Kidney (tissue), 14 donors: Measurements from ENCODE around the gene BTBD9. TPM values are rescaled to one million over a fixed set of nuclear protein-coding genes. Genes with fewer than 3 reads are reported as not detected.

Experiments used
- DNase-seq, 5 donors: peaks; one replicate each; pipeline ENCODE4 v3.0.0-alpha.2; 2013 to 2020
- FAIRE-seq: peaks from 2 replicates; lab custom pipeline; 2012; peaks lifted over from hg19 to GRCh38; lab: Jason Lieb, UNC
- H3K27ac ChIP-seq, 2 donors: one replicate each; pipeline ENCODE4 v1.7.0; 2013; ENCODE audit warnings: low read depth in 2 of 2, low read length in 2 of 2, inconsistent platforms in 1 of 2
- H3K27me3 ChIP-seq: one replicate; pipeline ENCODE4 v1.7.1; 2013; ENCODE audit warnings: low read length, inconsistent platforms; ENCODE audit not compliant: control insufficient read depth, insufficient read depth
- H3K36me3 ChIP-seq, 3 donors: one replicate each; pipeline versions ENCODE4 v1.7.0 to v1.7.1; 2013; ENCODE audit warnings: low read length in 3 of 3, control low read depth in 1 of 3, inconsistent platforms in 1 of 3; ENCODE audit not compliant: insufficient read depth in 3 of 3, control insufficient read depth in 2 of 3
- H3K4me1 ChIP-seq, 3 donors: one replicate each; pipeline versions ENCODE4 v1.7.0 to v1.7.1; 2013; ENCODE audit warnings: low read length in 3 of 3, inconsistent platforms in 1 of 3, low read depth in 1 of 3; ENCODE audit not compliant: control insufficient read depth in 2 of 3, insufficient read depth in 2 of 3
- H3K4me3 ChIP-seq, 3 donors: one replicate each; pipeline versions ENCODE4 v1.7.0 to v1.8.1; 2013; ENCODE audit warnings: low read length in 3 of 3, control low read depth in 1 of 3, inconsistent platforms in 1 of 3
- H3K9ac ChIP-seq, 3 donors: one replicate each; pipeline versions ENCODE4 v1.7.0 to v1.7.1; 2013; ENCODE audit warnings: low read length in 3 of 3, control low read depth in 1 of 3, inconsistent platforms in 1 of 3
- H3K9me3 ChIP-seq, 3 donors: one replicate each; pipeline versions ENCODE4 v1.7.0 to v1.7.1; 2013; ENCODE audit warnings: low read length in 3 of 3, control low read depth in 1 of 3, inconsistent platforms in 1 of 3; ENCODE audit not compliant: control insufficient read depth in 2 of 3, insufficient read depth in 1 of 3
- CTCF ChIP-seq: IDR thresholded peaks from 3 replicates; pipeline ENCODE4 v1.5.1; 2012; ENCODE audit warnings: mild to moderate bottlenecking, moderate library complexity, borderline replicate concordance; ENCODE audit not compliant: insufficient read depth; ENCODE audit errors: extremely low read depth
- intact Hi-C: fragments of 100-400 bp; cut with DNase I; formaldehyde crosslinking; loops from one replicate; pipeline ENCODE4 v1.11.1; 2022
- polyA plus RNA-seq: library from polyadenylated mRNA; stranded (reverse); fragments of 350-450 nt; fragmentation: Illumina TruSeq; extraction: RNeasy Lipid Tissue Mini Kit (QIAGEN cat#74804); gene quantifications from one replicate; pipeline ENCODE4 v1.2.3, GENCODE V29; 2014; ENCODE audit warnings: low read depth, low replicate concordance; ENCODE audit not compliant: insufficient read depth
- total RNA-seq: library from RNA; stranded (reverse); fragmentation: NEBNext Ultra II Directional; extraction: Animal tissue kit (Norgen Biotek cat#: 25700); gene quantifications from one replicate; pipeline ENCODE4 v1.2.1, GENCODE V29; 2021
- donor health status: control.
- donor health status: control.
- donor health status: control.
- donor health status: control.
- donor health status: control.
- donor health status: DM: yes; HTN: yes; CAD: no.
- donor health status: Normal renal cell carcinoma (clear cell type).

BTBD9 gene
- total and polyA plus RNA-seq, 2 donors from 2014 or later: 4.2 to 29.9 TPM

GRCh38 chr6:38290133-38290799 lies 349.5 kb downstream of the BTBD9 start:
- Histone ChIP-seq H3K4me3 (no peak overlapping the region), H3K27ac (no peak overlapping the region), H3K9me3 (no peaks in the 10 kb centered on the region), H3K36me3 (no peaks in the 10 kb centered on the region), H3K9ac (no peak overlapping the region), H3K4me1 (no peaks in the 10 kb centered on the region), H3K27me3 (no peaks in the 10 kb centered on the region)
- no peak for TF ChIP-seq CTCF
- FAIRE-seq (no peak), DNase-seq (no peak)
- intact Hi-C loops: no loop called here

GRCh38 chr6:38287487-38287886 lies 352.2 kb downstream of the BTBD9 start:
- Histone ChIP-seq H3K36me3 (no peaks in the 10 kb centered on the region), H3K4me1 (no peaks in the 10 kb centered on the region), H3K27ac (no peak overlapping the region), H3K4me3 (no peak overlapping the region), H3K9ac (no peak overlapping the region), H3K9me3 (no peaks in the 10 kb centered on the region), H3K27me3 (no peaks in the 10 kb centered on the region)
- DNase-seq: no peak
- FAIRE-seq: no peak
- intact Hi-C loops: no loop called here
- no peak for TF ChIP-seq CTCF

GRCh38 chr6:38284802-38285394 lies 354.8 kb downstream of the BTBD9 start:
- Histone ChIP-seq H3K27me3 (no peaks in the 10 kb centered on the region), H3K4me3 (no peak overlapping the region), H3K9me3 (no peaks in the 10 kb centered on the region), H3K36me3 (no peaks in the 10 kb centered on the region), H3K9ac (no peak overlapping the region), H3K4me1 (no peaks in the 10 kb centered on the region), H3K27ac (no peak overlapping the region)
- no peak for FAIRE-seq
- no peak for TF ChIP-seq CTCF
- DNase-seq: no peak
- intact Hi-C loops: no loop called here
